Liver (tissue), 3 donors: ENCODE measurements around the gene DNAH6.
"Not testable (repeated sequence)": the region's sequence is repeated elsewhere in the genome, so short reads cannot be mapped to it uniquely, and the experiment has no call there.

Experiments
- ATF3 ChIP-seq: IDR thresholded peaks from 2 replicates; pipeline ENCODE4 v1.6.1; 2016; ENCODE audit warnings: antibody characterized with exemption
- CTCF ChIP-seq: fragments of 150-350 bp; IDR thresholded peaks from 2 replicates; pipeline ENCODE4 v1.5.1; 2017; ENCODE audit warnings: improper control_type of control experiment, low read depth, low read length; ENCODE audit not compliant: missing input control
- EGR1 ChIP-seq, 2 donors: IDR thresholded peaks; 2 replicates each; pipeline ENCODE4 v1.6.1; 2016 to 2018; ENCODE audit warnings: antibody characterized with exemption in 2 of 2, low read depth in 2 of 2
- GABPA ChIP-seq, 2 donors: IDR thresholded peaks in 1 of 2; conservative IDR thresholded peaks in 1 of 2; 2 replicates each; pipeline ENCODE4 v1.6.1; 2016; ENCODE audit warnings: antibody characterized with exemption in 2 of 2, mild to moderate bottlenecking in 1 of 2, moderate library complexity in 1 of 2
- HNF4A ChIP-seq, 2 donors: conservative IDR thresholded peaks; 2 replicates each; pipeline ENCODE4 v1.6.1; 2016; ENCODE audit warnings: antibody characterized with exemption in 2 of 2, mild to moderate bottlenecking in 2 of 2
- HNF4G ChIP-seq: IDR thresholded peaks from 2 replicates; pipeline ENCODE4 v1.6.1; 2016; ENCODE audit warnings: antibody characterized with exemption
- JUND ChIP-seq, 2 donors: IDR thresholded peaks; 2 replicates each; pipeline ENCODE4 v1.6.1; 2016; ENCODE audit warnings: antibody characterized with exemption in 2 of 2
- MAX ChIP-seq: IDR thresholded peaks from 2 replicates; pipeline ENCODE4 v1.6.1; 2016; ENCODE audit warnings: antibody characterized with exemption
- RAD21 ChIP-seq, 2 donors: IDR thresholded peaks; 2 replicates each; pipeline ENCODE4 v1.6.1; 2016; ENCODE audit warnings: antibody characterized with exemption in 2 of 2, mild to moderate bottlenecking in 2 of 2
- SP1 ChIP-seq: IDR thresholded peaks from 2 replicates; pipeline ENCODE4 v1.6.1; 2018; ENCODE audit warnings: antibody characterized with exemption, mild to moderate bottlenecking
- TAF1 ChIP-seq: conservative IDR thresholded peaks from 2 replicates; pipeline ENCODE4 v1.6.1; 2016; ENCODE audit warnings: antibody characterized with exemption, mild to moderate bottlenecking
- YY1 ChIP-seq: IDR thresholded peaks from 2 replicates; pipeline ENCODE4 v1.6.1; 2016; ENCODE audit warnings: antibody characterized with exemption, mild to moderate bottlenecking
- ZBTB33 ChIP-seq: IDR thresholded peaks from 2 replicates; pipeline ENCODE4 v1.6.1; 2016; ENCODE audit warnings: antibody characterized with exemption
- TF ChIP-seq, protein P1 (sequence below): IDR thresholded peaks from 2 replicates; pipeline ENCODE4 v1.6.1; 2016; ENCODE audit warnings: antibody characterized with exemption, mild to moderate bottlenecking
- donor health status: healthy.
- donor health status: healthy.

GRCh38 chr2:84868327-84868726 lies 352.0 kb downstream of the DNAH6 start:
- not testable (repeated sequence) for TF ChIP-seq JUND (IDR thresholded peaks at IDR 0.05); CTCF; TAF1; MAX; GABPA (IDR thresholded peaks at IDR 0.05 in 1 of 2, conservative IDR thresholded peaks at IDR 0.05 in 1 of 2); ATF3; YY1; HNF4G; RAD21 (IDR thresholded peaks at IDR 0.05); EGR1 (IDR thresholded peaks at IDR 0.05; ENCODE audit: low read depth in 2 of 2); SP1; ZBTB33; HNF4A (conservative IDR thresholded peaks at IDR 0.05)
- TF ChIP-seq, protein P1, sequence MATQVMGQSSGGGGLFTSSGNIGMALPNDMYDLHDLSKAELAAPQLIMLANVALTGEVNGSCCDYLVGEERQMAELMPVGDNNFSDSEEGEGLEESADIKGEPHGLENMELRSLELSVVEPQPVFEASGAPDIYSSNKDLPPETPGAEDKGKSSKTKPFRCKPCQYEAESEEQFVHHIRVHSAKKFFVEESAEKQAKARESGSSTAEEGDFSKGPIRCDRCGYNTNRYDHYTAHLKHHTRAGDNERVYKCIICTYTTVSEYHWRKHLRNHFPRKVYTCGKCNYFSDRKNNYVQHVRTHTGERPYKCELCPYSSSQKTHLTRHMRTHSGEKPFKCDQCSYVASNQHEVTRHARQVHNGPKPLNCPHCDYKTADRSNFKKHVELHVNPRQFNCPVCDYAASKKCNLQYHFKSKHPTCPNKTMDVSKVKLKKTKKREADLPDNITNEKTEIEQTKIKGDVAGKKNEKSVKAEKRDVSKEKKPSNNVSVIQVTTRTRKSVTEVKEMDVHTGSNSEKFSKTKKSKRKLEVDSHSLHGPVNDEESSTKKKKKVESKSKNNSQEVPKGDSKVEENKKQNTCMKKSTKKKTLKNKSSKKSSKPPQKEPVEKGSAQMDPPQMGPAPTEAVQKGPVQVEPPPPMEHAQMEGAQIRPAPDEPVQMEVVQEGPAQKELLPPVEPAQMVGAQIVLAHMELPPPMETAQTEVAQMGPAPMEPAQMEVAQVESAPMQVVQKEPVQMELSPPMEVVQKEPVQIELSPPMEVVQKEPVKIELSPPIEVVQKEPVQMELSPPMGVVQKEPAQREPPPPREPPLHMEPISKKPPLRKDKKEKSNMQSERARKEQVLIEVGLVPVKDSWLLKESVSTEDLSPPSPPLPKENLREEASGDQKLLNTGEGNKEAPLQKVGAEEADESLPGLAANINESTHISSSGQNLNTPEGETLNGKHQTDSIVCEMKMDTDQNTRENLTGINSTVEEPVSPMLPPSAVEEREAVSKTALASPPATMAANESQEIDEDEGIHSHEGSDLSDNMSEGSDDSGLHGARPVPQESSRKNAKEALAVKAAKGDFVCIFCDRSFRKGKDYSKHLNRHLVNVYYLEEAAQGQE: not testable (repeated sequence)
